LHCN-M2 (cell line): ENCODE measurements around the gene LMO2. TPM values are rescaled to one million over a fixed set of nuclear protein-coding genes. Genes with fewer than 3 reads are reported as not detected.
"Not testable (repeated sequence)": the region's sequence is repeated elsewhere in the genome, so short reads cannot be mapped to it uniquely, and the experiment has no call there.

Experiments used
- DNase-seq: peaks from one replicate; pipeline ENCODE4 v3.0.0-alpha.2; 2012; ENCODE audit warnings: low read depth
- polyA plus RNA-seq: library from polyadenylated mRNA; unstranded; fragments of >200 nt; gene quantifications from one replicate; pipeline ENCODE4 v1.2.1, GENCODE V29; 2012; ENCODE audit warnings: missing spikeins
- total RNA-seq: library from RNA; depleted of rRNA; stranded (reverse); fragments of >200 nt; gene quantifications from 2 replicates; pipeline ENCODE4 v1.2.3, GENCODE V29; 2014; rRNA removed

LMO2 gene
- 0.83 and 3.4 TPM in 2 replicates for total RNA-seq
- 0.47 TPM for polyA plus RNA-seq

DNA sequence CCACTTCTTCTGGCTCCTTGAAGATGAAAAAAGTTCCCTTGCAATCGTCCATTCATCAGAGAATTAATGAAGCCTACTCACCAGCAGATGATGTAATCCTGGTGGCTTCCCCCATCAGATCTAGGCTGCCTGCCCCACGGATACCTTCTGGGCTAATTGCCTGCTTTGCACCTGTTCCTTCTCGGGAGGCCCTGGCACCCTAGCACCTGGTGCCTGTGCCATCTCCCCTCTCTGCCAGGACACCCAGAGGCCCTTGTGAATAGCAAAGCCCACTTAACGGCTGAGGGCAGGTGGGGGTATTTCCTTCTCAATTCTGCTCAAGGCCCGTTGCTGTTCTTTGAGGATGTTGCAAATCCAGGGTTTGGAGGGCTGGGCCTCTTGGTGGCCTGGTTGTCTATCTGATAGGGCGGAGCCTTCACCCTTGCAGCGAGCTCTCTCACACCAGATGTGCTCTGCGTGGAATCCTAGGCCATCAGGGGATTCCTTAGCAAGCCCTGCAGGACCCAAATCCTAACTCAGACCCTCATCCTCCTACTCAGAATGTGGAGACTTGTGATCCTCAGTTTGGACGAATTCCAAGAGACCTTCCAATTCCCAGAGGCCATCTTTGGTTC, at the start of gene LMO2:
Gene LMO2, minus strand, starts transcription at position 363 of the 614 bp plus-strand sequence. CDS start 22,360 bp downstream, outside the sequence.
- DNase-seq = no peak

DNA sequence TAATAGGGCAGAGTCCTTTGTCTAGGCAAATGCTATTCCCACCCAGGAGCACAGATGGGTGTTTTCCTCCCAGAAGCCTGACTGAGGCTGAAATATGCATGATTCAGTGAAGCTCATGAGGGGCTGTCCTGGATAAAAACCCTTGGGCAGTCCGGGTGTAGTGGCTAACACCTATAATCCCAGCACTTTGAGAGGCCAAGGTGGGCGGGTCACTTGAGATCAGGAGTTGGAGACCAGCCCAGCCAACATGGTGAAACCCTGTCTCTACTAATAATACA, 48.6 kb upstream of the LMO2 start:
- no peak for DNase-seq

DNA sequence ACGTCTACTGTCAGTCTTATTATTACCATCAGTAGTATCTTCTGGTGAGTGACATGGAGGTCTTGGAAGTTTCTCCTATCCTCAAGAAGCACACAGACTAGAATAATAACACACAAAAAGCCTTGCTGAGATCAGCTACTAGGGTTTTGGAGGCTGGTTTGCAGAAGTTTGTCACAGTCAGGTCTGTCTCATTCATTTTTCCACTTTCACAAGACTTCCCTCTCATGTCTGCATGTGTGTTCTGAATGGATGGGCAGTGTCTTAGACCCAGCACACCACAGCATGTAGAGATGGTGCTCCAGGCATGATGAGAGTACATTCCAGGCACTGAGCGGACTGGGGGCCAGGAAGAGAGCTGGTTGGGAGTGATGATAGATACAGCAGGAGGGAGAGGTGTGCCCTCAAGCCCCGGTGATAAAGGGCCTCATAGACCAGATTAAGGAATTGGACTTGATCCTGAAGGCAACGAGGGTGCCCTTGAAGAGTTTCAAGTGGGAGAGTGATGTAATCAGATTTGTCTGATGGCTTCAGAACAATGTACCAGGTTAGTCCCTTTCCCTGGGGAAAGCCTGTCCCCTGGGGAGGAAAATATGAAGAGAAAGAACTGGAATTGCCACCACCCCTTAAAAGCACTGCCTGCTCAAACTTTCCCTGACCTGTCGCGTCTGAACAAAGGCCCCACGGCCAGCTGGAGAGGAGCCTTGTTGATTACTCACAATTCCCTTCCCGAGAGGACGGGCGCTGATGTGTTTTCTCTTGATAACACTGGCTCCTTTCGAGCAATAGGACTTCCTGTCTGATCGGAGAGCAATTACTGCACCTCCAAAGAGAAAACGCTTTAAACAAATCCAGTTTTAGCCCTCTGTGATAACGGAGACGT, 45.1 kb upstream of the LMO2 start:
- DNase-seq = peak; percentile 35

DNA sequence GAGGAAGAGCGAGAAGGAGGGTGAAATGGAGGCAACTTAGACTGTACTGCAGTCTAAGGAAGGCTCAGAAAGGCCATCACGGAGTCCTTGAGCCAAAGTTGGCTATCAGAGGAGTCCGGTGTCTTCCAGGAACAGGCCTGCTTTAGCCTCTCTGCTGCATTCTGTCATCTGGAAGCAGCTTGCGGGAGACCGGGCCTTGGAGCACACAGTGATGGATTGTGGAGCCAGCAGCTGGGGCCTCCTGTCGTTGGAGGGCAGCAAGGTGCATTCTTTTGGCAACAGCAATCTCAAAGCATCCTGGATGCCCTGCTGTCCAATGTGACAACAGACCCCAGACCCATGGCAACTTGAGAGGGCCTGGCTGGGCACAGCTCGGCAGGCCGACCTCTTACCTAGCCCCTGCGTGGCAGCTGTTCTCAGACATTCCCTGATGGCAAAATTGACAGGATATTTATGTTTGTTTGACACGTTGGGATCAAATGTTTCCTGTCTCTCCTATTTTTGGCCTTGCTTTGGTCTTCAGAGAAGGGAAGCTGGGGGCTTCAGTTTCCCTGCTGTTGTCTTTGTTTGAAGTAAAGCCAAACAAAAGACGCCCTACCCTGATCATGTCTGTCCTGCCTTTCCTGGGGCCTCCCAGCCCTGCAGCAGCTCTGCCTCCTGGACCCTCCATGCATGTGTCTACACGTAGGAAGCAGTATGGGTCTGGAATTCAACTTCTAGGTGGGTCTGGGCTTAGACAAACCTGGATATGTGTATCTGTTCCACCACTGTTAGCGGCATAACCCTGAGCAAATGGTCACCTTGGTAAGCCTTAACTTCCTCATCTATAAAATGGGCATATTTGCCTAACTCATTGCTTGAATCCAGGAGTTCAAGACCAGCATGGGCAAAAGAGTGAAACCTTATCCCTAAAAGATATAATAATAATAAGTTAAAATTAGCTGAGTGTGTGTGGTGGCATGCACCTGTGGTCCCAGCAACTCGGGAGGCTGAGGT, 43.9 kb upstream of the LMO2 start:
- no peak for DNase-seq

DNA sequence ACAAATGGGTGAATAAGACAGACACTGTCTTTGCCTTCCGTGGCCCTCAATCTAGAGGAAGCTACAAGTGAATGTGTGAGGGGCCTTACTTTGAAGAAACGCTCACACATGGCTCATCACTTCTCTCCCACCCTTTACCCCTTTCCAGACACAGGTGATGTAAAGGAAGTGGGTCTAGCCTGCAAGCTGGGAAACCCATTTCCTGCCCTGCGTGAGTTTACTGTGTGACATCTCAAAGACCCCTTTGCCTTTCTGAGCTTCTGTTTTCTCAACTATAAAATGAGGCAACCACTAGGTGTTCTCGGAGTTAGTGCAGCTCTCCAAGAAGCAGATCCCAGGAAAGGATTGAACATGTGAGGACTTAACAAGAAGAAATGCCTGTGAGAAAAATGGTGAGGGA, 43.1 kb upstream of the LMO2 start:
- no peak for DNase-seq

DNA sequence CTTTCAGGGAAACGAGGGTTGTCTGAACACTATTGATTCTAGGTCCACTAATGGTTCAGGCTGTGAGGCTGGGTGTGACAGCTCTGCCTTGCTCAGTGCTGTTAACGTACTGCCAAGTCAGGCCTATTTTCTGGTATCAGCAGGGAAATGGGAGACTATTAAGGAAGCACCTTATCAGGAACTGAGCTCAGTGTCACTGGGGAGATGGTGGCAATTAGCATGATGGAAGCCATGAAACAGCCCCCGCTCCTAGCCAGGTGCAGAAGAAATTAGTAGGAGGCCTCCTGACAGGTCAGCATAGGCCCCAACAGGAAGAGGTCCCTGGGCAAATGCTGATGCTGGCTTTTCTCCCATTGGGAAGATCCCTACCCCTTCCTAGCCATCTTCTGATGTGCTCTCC, 42.6 kb upstream of the LMO2 start:
- no peak for DNase-seq

GRCh38 chr11:33933602-33934001, 41.7 kb upstream of the LMO2 start:
- DNase-seq = no peak

- no peak for DNase-seq
Observed at GRCh38 chr11:33932721-33933120, 40.8 kb upstream of the LMO2 start.

GRCh38 chr11:33931739-33932366, 40.0 kb upstream of the LMO2 start:
- DNase-seq = not testable (repeated sequence)

DNA sequence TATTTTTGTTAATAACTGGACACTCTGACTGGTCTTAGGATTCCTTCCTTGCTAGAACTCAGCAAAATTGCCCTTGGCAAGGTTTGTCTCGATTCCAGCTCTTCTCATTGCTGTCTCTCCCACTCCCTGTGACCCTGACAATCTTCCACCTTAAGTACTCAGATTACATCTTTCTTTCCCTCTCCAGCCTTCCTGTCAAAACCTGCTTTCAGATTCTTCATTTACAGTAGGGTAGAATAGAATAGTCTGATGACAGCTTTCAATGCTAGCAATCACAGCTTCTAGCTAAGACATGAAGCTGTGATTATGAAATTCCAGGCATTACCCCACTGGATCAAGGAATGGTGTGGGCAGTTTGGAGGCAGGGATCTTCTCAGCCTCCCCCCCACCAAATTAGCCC, 39.2 kb upstream of the LMO2 start:
- DNase-seq = no peak

DNA sequence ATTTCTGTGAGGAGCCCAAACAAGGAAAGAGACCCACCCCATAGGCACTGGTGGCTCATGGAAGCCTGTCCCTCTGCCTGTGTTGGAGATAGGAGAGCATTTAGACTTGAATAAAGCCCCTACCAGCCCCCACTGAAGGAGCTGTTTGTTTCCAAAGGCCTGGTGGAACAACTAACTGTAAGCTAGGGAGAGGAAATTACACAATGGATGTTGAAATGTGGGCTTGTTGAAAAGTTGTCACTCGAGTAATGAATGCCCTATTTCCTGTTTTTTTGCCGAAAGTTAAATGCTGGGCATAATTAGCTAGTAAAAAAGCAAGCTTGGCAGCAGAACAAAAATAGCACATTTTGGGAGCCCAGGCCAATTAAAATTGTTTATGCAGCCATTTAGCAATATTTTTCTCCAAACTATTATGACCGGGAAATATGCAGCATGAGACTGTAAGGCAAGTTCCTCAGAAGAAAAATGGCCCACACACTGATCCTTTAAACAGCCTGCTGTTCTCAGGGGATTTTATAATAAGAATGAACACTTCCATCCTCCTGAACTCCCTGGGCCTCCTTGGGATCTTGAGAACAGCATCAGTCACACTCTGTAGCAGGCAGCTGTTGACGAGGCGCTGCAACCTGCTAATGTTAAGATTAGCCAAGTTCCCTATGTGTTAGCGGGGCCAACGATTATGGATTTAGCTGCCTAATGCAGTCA, 38.6 kb upstream of the LMO2 start:
- no peak for DNase-seq

GRCh38 chr11:33928564-33928963, 36.7 kb upstream of the LMO2 start:
- DNase-seq = no peak

- DNase-seq = no peak
Observed at GRCh38 chr11:33926671-33927552, 35.0 kb upstream of the LMO2 start.

GRCh38 chr11:33924341-33924740, 32.5 kb upstream of the LMO2 start:
- DNase-seq = no peak

- no peak for DNase-seq
Observed at GRCh38 chr11:33923626-33924025, 31.8 kb upstream of the LMO2 start.

GRCh38 chr11:33920838-33921613, 29.1 kb upstream of the LMO2 start:
- peak; percentile 67 for DNase-seq

GRCh38 chr11:33919645-33920044, 27.8 kb upstream of the LMO2 start:
- DNase-seq = no peak

DNA sequence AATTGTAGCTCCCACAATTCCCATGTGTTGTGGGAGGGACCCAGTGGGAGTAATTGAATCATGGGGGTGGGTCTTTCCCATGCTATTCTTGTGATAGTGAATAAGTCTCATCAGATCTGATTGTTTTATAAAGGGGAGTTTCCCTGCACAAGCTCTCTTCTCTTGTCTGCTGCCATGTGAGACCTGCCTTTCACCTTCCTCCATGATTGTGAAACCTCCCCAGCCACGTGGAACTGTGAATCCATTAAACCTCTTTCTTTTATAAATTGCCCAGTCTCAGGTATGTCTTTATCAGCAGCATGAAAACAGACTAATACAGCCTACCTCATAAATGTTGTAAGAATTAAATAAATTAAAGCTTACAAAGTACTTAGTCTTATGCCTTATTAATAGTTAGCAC, 25.5 kb upstream of the LMO2 start:
- DNase-seq = not testable (repeated sequence)

GRCh38 chr11:33916736-33917135, 24.9 kb upstream of the LMO2 start:
- no peak for DNase-seq
